ENCODE results near the gene HMX1. TPM values are rescaled to one million over a fixed set of nuclear protein-coding genes. Genes with fewer than 3 reads are reported as not detected.

The HMX1 gene
- total RNA-seq, 2 experiments from 2014 or later, result not detected

GRCh38 chr4:8869898-8870646 lies 1.6 kb downstream of the HMX1 start:
- ChIA-PET POLR2A (no interaction called here), CTCF (ENCODE audit: unreplicated experiment) (no interaction called here)
- Histone ChIP-seq H3K9me2 (ENCODE audit: insufficient read depth, low read length) (no peaks in the 10 kb centered on the region), H3K4me3 (ENCODE audit: low read depth, low read length, poor library complexity, severe bottlenecking) (no peak overlapping the region), H3K4me2 (ENCODE audit: low read length) (no peak overlapping the region), H3K4me1 (ENCODE audit: insufficient read depth, low read length, poor library complexity, severe bottlenecking) (no peaks in the 10 kb centered on the region), H3K36me3 (ENCODE audit: insufficient read depth, low read length) (no peaks in the 10 kb centered on the region), H4K20me1 (ENCODE audit: insufficient read depth, low read length) (no peaks in the 10 kb centered on the region), H3K79me2 (ENCODE audit: insufficient read depth, low read depth, low read length) (no peaks in the 10 kb centered on the region), H3K9me3 (ENCODE audit: low read length) (no peaks in the 10 kb centered on the region), H2AFZ (ENCODE audit: low read length) (no peak overlapping the region), H3K27ac (ENCODE audit: low read depth, low read length, poor library complexity, severe bottlenecking) (no peak overlapping the region)
- intact Hi-C loops (cut with micrococcal nuclease; ENCODE audit: unreplicated experiment), result no loop called here
- TF ChIP-seq CTCF (conservative IDR thresholded peaks at IDR 0.05; ENCODE audit: low read length), result no peak
- no peak for TF ChIP-seq EZH2phosphoT487 (IDR thresholded peaks at IDR 0.05; ENCODE audit: borderline replicate concordance, low read depth, low read length)
- DNase-seq (ENCODE audit: low spot score), result no peak
- BruUV-seq (replicated peaks), result no TSS peak

GRCh38 chr4:8869002-8869897 lies 2.4 kb downstream of the HMX1 start:
- H3K4me1 ChIP-seq (ENCODE audit: insufficient read depth, low read length, poor library complexity, severe bottlenecking), result no peaks in the 10 kb centered on the region
- no peak overlapping the region for H3K27ac ChIP-seq (ENCODE audit: low read depth, low read length, poor library complexity, severe bottlenecking)
- ChIA-PET POLR2A (no interaction called here), CTCF (ENCODE audit: unreplicated experiment) (no interaction called here)
- no peaks in the 10 kb centered on the region for H3K36me3 ChIP-seq (ENCODE audit: insufficient read depth, low read length)
- no peak overlapping the region for H2AFZ ChIP-seq (ENCODE audit: low read length)
- H4K20me1 ChIP-seq (ENCODE audit: insufficient read depth, low read length), result no peaks in the 10 kb centered on the region
- no peaks in the 10 kb centered on the region for H3K9me3 ChIP-seq (ENCODE audit: low read length)
- H3K4me3 ChIP-seq (ENCODE audit: low read depth, low read length, poor library complexity, severe bottlenecking), result no peak overlapping the region
- no peak for DNase-seq (ENCODE audit: low spot score)
- intact Hi-C loops (cut with micrococcal nuclease; ENCODE audit: unreplicated experiment), result no loop called here
- no peak overlapping the region for H3K4me2 ChIP-seq (ENCODE audit: low read length)
- no peaks in the 10 kb centered on the region for H3K79me2 ChIP-seq (ENCODE audit: insufficient read depth, low read depth, low read length)
- no TSS peak for BruUV-seq (replicated peaks)
- H3K9me2 ChIP-seq (ENCODE audit: insufficient read depth, low read length), result no peaks in the 10 kb centered on the region
- no peak for TF ChIP-seq EZH2phosphoT487 (IDR thresholded peaks at IDR 0.05; ENCODE audit: borderline replicate concordance, low read depth, low read length)
- no peak for TF ChIP-seq CTCF (conservative IDR thresholded peaks at IDR 0.05; ENCODE audit: low read length)
